ENCODE measurements around the gene LEPR.
"Not testable (repeated sequence)": the region's sequence is repeated elsewhere in the genome, so short reads cannot be mapped to it uniquely, and the experiment has no call there.

Gene LEPR

DNA sequence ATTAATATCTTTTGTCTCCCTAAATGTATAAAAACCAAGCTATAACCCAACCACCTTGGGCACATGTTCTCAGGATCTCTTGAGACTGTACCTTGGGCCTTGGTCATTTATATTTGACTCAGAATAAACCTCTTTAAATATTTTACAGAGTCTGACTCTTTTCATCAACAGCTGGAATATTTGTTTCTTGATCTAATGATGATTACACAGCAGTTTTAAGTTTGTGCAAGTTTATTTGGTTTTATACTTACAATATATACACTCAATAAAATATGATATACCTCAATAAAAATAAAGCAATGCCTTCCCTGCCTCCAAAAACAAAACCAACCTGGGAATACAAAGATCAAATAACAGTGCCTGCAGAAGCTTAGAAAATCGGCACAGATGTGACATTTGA is 22.0 kb downstream of the LEPR start:
- H3K36me3 ChIP-seq (ENCODE audit: insufficient read depth, low read depth, low read length) = no peaks in the 10 kb centered on the region
- H3K4me1 ChIP-seq (ENCODE audit: insufficient read depth, low read length) = peaks cover 11% of the 10 kb centered on the region
- no peak overlapping the region for H3K9ac ChIP-seq (ENCODE audit: low read depth, low read length)
- H3K4me3 ChIP-seq (ENCODE audit: low read length) = no peak overlapping the region
- no peaks in the 10 kb centered on the region for H3K27me3 ChIP-seq (ENCODE audit: insufficient read depth, low read length)
- no peaks in the 10 kb centered on the region for H3K9me3 ChIP-seq (ENCODE audit: insufficient read depth, low read depth, low read length)
- H3K27ac ChIP-seq (ENCODE audit: low read length) = no peak overlapping the region

DNA sequence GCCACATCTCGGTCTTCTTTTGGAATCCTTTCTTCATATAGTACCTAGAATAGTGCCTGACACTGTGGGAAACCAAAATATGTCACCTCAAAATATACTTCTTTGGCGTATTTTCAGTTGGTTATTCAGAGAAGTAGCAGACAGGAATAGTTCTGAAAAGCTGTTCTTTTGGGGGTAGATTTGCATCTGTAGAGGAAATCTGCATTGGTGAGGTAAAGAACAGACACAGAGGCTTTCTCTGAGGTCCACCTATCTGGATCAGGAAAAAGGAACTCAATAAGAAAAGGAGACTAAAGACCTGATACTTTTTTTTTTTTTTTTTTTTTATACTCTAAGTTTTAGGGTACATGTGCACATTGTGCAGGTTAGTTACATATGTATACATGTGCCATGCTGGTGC is 23.2 kb downstream of the LEPR start:
- Histone ChIP-seq H3K9me3 (ENCODE audit: insufficient read depth, low read depth, low read length) (no peaks in the 10 kb centered on the region), H3K27ac (ENCODE audit: low read length) (no peak overlapping the region), H3K4me3 (ENCODE audit: low read length) (no peak overlapping the region), H3K36me3 (ENCODE audit: insufficient read depth, low read depth, low read length) (no peaks in the 10 kb centered on the region), H3K4me1 (ENCODE audit: insufficient read depth, low read length) (peaks cover 11% of the 10 kb centered on the region), H3K27me3 (ENCODE audit: insufficient read depth, low read length) (no peaks in the 10 kb centered on the region), H3K9ac (ENCODE audit: low read depth, low read length) (no peak overlapping the region)

DNA sequence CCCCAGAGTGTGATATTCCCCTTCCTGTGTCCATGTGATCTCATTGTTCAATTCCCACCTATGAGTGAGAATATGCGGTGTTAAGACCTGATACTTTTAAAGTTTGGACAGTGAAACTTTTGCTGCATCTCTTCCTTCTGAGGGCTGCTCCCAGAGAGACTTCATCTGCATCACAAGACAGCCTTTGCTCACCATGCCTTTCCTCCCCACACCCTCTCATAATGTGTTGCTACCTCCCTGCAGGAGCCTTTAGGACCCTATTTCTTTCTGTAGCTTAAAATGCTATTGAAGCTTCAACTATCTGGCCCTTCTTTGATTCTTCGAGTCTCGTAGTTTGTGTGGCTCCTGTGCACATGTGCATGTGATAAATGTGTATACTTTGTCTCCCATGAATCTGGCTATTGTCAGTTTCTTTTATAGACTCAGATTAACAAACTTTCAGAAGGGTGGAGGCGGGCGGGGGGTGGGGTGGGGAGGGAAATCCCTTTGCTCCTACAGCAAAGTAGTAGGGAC is 23.7 kb downstream of the LEPR start:
- Histone ChIP-seq H3K36me3 (ENCODE audit: insufficient read depth, low read depth, low read length) (no peaks in the 10 kb centered on the region), H3K9me3 (ENCODE audit: insufficient read depth, low read depth, low read length) (no peaks in the 10 kb centered on the region), H3K27me3 (ENCODE audit: insufficient read depth, low read length) (no peaks in the 10 kb centered on the region), H3K4me1 (ENCODE audit: insufficient read depth, low read length) (peaks cover 11% of the 10 kb centered on the region), H3K4me3 (ENCODE audit: low read length) (no peak overlapping the region), H3K27ac (ENCODE audit: low read length) (no peak overlapping the region), H3K9ac (ENCODE audit: low read depth, low read length) (no peak overlapping the region)

DNA sequence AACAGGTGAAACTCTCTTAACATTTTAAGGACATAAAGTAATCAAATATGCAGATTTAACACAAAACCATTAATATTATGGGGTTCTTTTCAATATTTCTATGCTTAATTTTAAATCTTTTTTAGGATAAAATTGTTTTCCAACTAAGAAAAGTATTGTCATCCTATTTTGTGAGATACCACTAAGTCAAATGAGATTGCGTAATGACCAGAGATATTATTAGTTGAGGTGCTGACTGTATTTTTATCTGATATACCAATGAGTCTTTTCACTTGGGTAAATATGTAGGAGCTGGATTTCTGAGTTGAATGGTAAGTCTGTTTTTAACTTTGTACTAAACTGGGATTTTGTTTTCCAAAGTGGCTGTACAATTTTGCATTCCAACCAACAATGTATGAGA is 25.4 kb downstream of the LEPR start:
- H3K36me3 ChIP-seq (ENCODE audit: insufficient read depth, low read depth, low read length) = no peaks in the 10 kb centered on the region
- no peaks in the 10 kb centered on the region for H3K9me3 ChIP-seq (ENCODE audit: insufficient read depth, low read depth, low read length)
- no peak overlapping the region for H3K27ac ChIP-seq (ENCODE audit: low read length)
- no peak overlapping the region for H3K4me3 ChIP-seq (ENCODE audit: low read length)
- no peaks in the 10 kb centered on the region for H3K27me3 ChIP-seq (ENCODE audit: insufficient read depth, low read length)
- peaks cover 11% of the 10 kb centered on the region for H3K4me1 ChIP-seq (ENCODE audit: insufficient read depth, low read length)
- no peak overlapping the region for H3K9ac ChIP-seq (ENCODE audit: low read depth, low read length)

DNA sequence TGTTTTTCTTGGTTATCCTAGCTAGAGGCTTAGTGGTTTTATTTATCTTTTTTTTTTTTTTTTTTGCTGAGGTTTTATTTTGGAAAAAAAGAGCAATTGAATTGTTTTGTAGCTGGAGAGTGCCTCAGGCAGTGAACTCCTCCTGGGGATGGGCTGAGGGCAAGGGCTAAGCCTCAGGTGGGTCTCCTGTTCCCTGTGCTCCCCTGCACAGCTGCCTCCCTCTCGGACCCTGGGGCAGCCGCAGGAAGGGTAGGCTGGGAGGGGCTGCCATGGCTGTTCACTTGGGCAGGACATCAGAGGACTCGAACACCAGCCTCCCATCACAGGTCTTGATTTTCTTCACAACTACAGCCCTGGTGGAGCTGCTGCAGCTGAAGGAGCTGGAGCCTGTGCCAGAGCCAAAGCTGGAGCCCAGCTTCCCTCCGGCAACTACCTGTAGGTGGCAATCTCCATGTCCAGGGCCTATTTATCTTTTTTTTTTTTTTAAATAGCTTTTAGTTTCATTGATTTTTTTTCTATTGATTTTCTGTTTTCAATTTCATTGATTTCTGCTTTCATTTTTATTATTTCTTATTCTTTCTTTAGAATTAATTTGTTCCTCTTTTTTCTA is 28.9 kb downstream of the LEPR start:
- no peaks in the 10 kb centered on the region for H3K27me3 ChIP-seq (ENCODE audit: insufficient read depth, low read length)
- H3K4me3 ChIP-seq (ENCODE audit: low read length) = no peak overlapping the region
- H3K9ac ChIP-seq (ENCODE audit: low read depth, low read length) = no peak overlapping the region
- H3K4me1 ChIP-seq (ENCODE audit: insufficient read depth, low read length) = peaks cover 4% of the 10 kb centered on the region
- no peaks in the 10 kb centered on the region for H3K36me3 ChIP-seq (ENCODE audit: insufficient read depth, low read depth, low read length)
- no peak overlapping the region for H3K27ac ChIP-seq (ENCODE audit: low read length)
- H3K9me3 ChIP-seq (ENCODE audit: insufficient read depth, low read depth, low read length) = no peaks in the 10 kb centered on the region

DNA sequence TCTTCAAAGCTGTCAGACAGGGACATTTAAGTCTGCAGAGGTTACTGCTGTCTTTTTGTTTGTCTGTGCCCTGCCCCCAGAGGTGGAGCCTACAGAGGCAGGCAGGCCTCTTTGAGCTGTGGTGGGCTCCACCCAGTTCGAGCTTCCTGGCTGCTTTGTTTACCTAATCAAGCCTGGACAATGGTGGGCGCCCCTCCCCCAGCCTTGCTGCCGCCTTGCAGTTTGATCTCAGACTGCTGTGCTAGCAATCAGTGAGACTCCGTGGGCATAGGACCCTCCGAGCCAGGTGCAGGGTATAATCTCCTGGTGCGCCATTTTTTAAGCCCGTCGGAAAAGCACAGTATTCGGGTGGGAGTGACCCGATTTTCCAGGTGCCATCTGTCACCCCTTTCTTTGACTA is 35.2 kb downstream of the LEPR start:
- H3K27ac ChIP-seq (ENCODE audit: low read length); H3K9ac ChIP-seq (ENCODE audit: low read depth, low read length); H3K27me3 ChIP-seq (ENCODE audit: insufficient read depth, low read length); H3K9me3 ChIP-seq (ENCODE audit: insufficient read depth, low read depth, low read length); H3K4me3 ChIP-seq (ENCODE audit: low read length); H3K4me1 ChIP-seq (ENCODE audit: insufficient read depth, low read length); H3K36me3 ChIP-seq (ENCODE audit: insufficient read depth, low read depth, low read length): not testable (repeated sequence)

DNA sequence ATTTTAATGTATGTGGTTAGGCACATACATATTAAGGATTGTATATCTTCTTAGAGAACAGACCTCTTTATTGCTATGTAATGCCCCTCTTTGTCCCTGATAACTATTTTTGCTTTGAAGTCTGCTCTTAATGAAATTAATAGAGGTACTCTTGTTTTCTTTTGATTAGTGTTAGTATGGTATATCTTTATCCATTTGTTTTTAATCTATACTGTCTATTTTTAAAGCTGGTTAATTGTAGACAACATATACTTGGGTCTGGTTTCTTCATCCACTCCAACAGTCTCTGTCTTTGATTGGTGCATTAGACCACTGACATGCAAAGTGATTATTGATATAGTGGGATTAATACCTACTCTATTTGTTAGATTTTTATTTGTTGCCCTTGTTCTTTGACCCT is 36.0 kb downstream of the LEPR start:
- no peaks in the 10 kb centered on the region for H3K36me3 ChIP-seq (ENCODE audit: insufficient read depth, low read depth, low read length)
- H3K4me1 ChIP-seq (ENCODE audit: insufficient read depth, low read length) = no peaks in the 10 kb centered on the region
- no peaks in the 10 kb centered on the region for H3K27me3 ChIP-seq (ENCODE audit: insufficient read depth, low read length)
- H3K4me3 ChIP-seq (ENCODE audit: low read length) = no peak overlapping the region; the same call in 1 of the 2 replicates
- no peak overlapping the region for H3K27ac ChIP-seq (ENCODE audit: low read length)
- H3K9ac ChIP-seq (ENCODE audit: low read depth, low read length) = no peak overlapping the region
- peaks cover 4% of the 10 kb centered on the region; the same call in 1 of the 2 replicates for H3K9me3 ChIP-seq (ENCODE audit: insufficient read depth, low read depth, low read length)

DNA sequence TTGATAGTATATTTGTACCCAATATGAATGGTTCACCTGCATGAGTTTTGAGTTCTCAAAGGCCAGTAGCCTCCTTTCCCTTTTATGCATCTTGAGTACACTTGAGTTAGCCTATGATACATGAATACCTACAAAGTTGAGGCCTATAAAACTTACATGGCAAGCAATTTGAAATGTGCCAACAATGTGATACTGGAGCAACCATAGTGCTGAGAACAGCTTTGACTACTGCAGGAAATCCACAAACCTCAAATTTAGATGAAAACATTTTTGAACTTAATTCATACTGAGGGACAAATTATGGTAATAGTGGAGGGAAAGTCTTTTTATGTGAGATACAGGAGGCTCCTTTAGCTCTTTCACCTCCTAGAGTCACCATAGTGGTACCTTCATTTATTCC is 37.4 kb downstream of the LEPR start:
- no peak overlapping the region for H3K4me3 ChIP-seq (ENCODE audit: low read length)
- H3K4me1 ChIP-seq (ENCODE audit: insufficient read depth, low read length) = no peaks in the 10 kb centered on the region
- no peak overlapping the region for H3K27ac ChIP-seq (ENCODE audit: low read length)
- peaks cover 4% of the 10 kb centered on the region; the same call in 1 of the 2 replicates for H3K9me3 ChIP-seq (ENCODE audit: insufficient read depth, low read depth, low read length)
- no peaks in the 10 kb centered on the region for H3K27me3 ChIP-seq (ENCODE audit: insufficient read depth, low read length)
- no peak overlapping the region for H3K9ac ChIP-seq (ENCODE audit: low read depth, low read length)
- H3K36me3 ChIP-seq (ENCODE audit: insufficient read depth, low read depth, low read length) = no peaks in the 10 kb centered on the region

DNA sequence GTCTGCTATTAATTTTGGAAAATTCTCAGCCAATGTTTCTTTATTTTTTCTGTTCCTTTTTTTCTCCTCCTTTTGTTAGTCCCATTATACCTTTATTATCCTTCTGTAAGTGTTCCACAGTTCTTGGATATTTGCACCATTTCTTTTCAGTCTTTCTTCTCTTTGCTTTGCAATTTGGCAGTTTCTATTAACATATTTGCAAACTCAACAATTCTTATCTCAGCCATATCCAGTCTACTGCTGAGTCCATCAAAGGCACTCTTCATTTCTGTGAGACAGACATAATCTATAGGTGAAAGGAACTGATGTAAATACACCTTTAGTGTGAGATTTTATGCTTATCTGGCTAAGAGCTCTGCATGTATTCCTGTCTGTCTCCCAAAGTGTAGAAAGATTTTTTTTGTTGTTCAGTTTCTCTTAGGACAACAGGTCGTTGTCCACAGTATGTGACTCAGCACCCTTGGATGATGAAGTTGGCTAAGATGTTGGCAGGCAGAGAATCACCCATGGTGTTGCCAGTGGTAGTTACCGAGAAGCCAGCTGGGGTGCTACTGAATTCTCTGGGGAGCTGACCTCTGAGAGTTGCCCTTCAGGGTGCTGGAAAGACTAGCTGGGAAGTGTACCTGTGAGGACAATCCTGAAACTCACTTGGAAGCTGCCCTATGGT is 38.4 kb downstream of the LEPR start:
- no peak overlapping the region for H3K9ac ChIP-seq (ENCODE audit: low read depth, low read length)
- no peaks in the 10 kb centered on the region for H3K36me3 ChIP-seq (ENCODE audit: insufficient read depth, low read depth, low read length)
- no peaks in the 10 kb centered on the region for H3K4me1 ChIP-seq (ENCODE audit: insufficient read depth, low read length)
- H3K9me3 ChIP-seq (ENCODE audit: insufficient read depth, low read depth, low read length) = peaks cover 4% of the 10 kb centered on the region; the same call in 1 of the 2 replicates
- H3K27me3 ChIP-seq (ENCODE audit: insufficient read depth, low read length) = no peaks in the 10 kb centered on the region
- H3K27ac ChIP-seq (ENCODE audit: low read length) = no peak overlapping the region
- no peak overlapping the region for H3K4me3 ChIP-seq (ENCODE audit: low read length)

DNA sequence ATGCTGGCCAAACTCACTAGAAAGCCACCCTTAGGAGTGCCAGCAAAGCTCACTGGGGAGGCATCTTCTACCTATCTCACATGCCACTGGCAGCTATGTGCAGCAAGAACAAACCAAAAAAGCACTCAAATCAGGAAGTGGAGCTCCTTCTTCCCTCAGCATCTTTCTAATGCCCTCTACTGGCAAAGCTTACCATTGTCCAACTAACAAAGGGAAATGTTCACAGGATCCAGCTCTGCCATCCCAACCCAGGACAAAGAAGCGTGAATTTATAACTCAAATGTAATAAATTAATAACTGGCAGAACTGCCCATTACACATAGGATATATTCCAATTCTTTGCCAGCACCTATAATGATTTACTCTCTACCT is 38.9 kb downstream of the LEPR start:
- H3K9ac ChIP-seq (ENCODE audit: low read depth, low read length) = no peak overlapping the region
- H3K36me3 ChIP-seq (ENCODE audit: insufficient read depth, low read depth, low read length) = no peaks in the 10 kb centered on the region
- no peaks in the 10 kb centered on the region for H3K27me3 ChIP-seq (ENCODE audit: insufficient read depth, low read length)

DNA sequence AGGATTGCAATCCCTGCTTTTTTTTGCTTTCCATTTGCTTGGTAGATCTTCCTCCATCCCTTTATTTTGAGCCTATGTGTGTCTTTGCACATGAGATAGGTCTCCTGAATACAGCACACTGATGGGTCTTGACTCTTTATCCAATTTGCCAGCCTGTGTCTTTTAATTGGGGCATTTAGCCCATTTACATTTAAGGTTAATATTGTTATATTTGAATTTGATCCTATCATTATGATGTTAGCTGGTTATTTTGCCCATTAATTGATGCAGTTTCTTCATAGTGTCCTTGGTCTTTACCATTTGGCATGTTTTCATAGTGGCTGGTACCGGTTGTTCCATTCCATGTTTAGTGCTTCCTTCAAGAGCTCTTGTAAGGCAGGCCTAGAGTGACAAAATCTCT is 45.4 kb downstream of the LEPR start:
- H3K4me1 ChIP-seq (ENCODE audit: insufficient read depth, low read length); H3K27ac ChIP-seq (ENCODE audit: low read length); H3K9me3 ChIP-seq (ENCODE audit: insufficient read depth, low read depth, low read length); H3K4me3 ChIP-seq (ENCODE audit: low read length); H3K9ac ChIP-seq (ENCODE audit: low read depth, low read length); H3K36me3 ChIP-seq (ENCODE audit: insufficient read depth, low read depth, low read length); H3K27me3 ChIP-seq (ENCODE audit: insufficient read depth, low read length): not testable (repeated sequence)

More for the DNA sequence above, 38.9 kb downstream of the LEPR start:
- Histone ChIP-seq H3K4me3 (ENCODE audit: low read length) (no peak overlapping the region), H3K27ac (ENCODE audit: low read length) (no peak overlapping the region), H3K9me3 (ENCODE audit: insufficient read depth, low read depth, low read length) (peaks cover 4% of the 10 kb centered on the region; the same call in 1 of the 2 replicates), H3K4me1 (ENCODE audit: insufficient read depth, low read length) (no peaks in the 10 kb centered on the region)

DNA sequence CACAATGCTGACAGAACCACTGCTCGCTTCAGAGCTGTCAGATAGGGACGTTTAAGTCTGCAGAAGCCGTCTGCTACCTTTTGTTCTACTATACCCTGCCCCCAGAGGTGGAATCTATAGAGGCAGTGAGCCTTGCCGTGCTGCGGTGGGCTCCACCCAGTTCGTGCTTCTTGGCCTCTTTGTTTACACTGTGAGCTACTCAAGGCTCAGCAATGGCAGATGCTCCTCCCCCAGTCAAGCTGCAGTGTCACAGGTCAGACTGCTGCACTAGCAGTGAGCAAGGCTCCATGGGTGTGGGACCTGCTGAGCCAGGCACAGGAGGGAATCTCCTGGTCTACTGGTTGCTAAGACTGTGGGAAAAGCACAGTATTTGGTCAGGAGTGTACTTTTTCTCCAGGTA is 47.1 kb downstream of the LEPR start:
- Histone ChIP-seq H3K36me3 (ENCODE audit: insufficient read depth, low read depth, low read length) (no peaks in the 10 kb centered on the region), H3K4me1 (ENCODE audit: insufficient read depth, low read length) (peaks cover 3% of the 10 kb centered on the region; the same call in 1 of the 2 replicates), H3K9me3 (ENCODE audit: insufficient read depth, low read depth, low read length) (no peaks in the 10 kb centered on the region), H3K27ac (ENCODE audit: low read length) (no peak overlapping the region), H3K4me3 (ENCODE audit: low read length) (no peak overlapping the region), H3K27me3 (ENCODE audit: insufficient read depth, low read length) (no peaks in the 10 kb centered on the region), H3K9ac (ENCODE audit: low read depth, low read length) (no peak overlapping the region)

Data from iPS-20b (cell line).